HCT116 (cell line): ENCODE measurements around the gene MAP1LC3B2.

Source experiments
- EZH2 ChIP-seq: fragments of 200-600 bp; sonication (generic); IDR thresholded peaks from 2 replicates; pipeline ENCODE4 v1.6.1; 2017; ENCODE audit warnings: antibody characterized with exemption, mixed run types
- POLR2A ChIP-seq: IDR thresholded peaks from 2 replicates; pipeline ENCODE4 v1.7.0; 2011; ENCODE audit warnings: borderline replicate concordance; ENCODE audit not compliant: insufficient read depth, insufficient read length; ENCODE audit errors: extremely low read depth
- POLR2AphosphoS5 ChIP-seq: IDR thresholded peaks from 2 replicates; pipeline ENCODE4 v1.6.1; 2011; ENCODE audit warnings: mild to moderate bottlenecking, low read depth, low read length, moderate library complexity
- TF ChIP-seq, protein P1 (sequence below): IDR thresholded peaks from 2 replicates; pipeline ENCODE4 v1.6.1; 2012
- TF ChIP-seq, protein P2 (sequence below), 3 experiments: fragments of 200-600 bp in 1 of 3; sonication (generic) in 1 of 3; IDR thresholded peaks in 2 of 3; conservative IDR thresholded peaks in 1 of 3; 2 replicates each; pipeline ENCODE4 v1.5.1; 2012 to 2017; ENCODE audit warnings: low read depth in 2 of 3, low read length in 2 of 3, antibody characterized with exemption in 1 of 3, borderline replicate concordance in 1 of 3, control low read depth in 1 of 3, mild to moderate bottlenecking in 1 of 3, mixed read lengths in 1 of 3, mixed run types in 1 of 3, moderate library complexity in 1 of 3; ENCODE audit not compliant: insufficient read depth in 1 of 3

DNA sequence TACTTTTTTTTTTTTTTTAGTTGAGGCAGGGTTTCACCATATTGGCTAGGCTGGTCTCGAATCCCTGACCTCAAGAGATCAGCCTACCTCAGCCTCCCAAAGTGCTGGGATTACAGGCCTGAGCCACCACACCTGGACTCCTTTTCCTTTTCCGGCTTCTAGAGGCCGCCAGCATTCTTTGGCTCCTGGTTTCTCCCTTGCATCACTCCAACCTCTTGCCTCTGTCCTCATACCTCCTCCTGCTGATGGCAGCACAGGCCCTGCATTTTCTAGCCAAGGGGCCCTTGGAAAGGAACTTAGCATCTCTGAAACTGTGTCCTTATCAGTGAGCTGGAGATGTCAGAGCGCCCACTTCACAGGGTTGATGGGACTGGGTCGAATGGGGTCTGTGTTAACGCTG is 53.3 kb downstream of the MAP1LC3B2 start:
- TF ChIP-seq EZH2 (no peak), POLR2A (no peak), POLR2AphosphoS5 (no peak)
- TF ChIP-seq, protein P1, sequence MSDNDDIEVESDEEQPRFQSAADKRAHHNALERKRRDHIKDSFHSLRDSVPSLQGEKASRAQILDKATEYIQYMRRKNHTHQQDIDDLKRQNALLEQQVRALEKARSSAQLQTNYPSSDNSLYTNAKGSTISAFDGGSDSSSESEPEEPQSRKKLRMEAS: no peak
- TF ChIP-seq, protein P2, sequence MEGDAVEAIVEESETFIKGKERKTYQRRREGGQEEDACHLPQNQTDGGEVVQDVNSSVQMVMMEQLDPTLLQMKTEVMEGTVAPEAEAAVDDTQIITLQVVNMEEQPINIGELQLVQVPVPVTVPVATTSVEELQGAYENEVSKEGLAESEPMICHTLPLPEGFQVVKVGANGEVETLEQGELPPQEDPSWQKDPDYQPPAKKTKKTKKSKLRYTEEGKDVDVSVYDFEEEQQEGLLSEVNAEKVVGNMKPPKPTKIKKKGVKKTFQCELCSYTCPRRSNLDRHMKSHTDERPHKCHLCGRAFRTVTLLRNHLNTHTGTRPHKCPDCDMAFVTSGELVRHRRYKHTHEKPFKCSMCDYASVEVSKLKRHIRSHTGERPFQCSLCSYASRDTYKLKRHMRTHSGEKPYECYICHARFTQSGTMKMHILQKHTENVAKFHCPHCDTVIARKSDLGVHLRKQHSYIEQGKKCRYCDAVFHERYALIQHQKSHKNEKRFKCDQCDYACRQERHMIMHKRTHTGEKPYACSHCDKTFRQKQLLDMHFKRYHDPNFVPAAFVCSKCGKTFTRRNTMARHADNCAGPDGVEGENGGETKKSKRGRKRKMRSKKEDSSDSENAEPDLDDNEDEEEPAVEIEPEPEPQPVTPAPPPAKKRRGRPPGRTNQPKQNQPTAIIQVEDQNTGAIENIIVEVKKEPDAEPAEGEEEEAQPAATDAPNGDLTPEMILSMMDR (IDR thresholded peaks at IDR 0.05 in 2 of 3, conservative IDR thresholded peaks at IDR 0.05 in 1 of 3; ENCODE audit: borderline replicate concordance in 1 of 3, insufficient read depth in 1 of 3, low read depth in 2 of 3, low read length in 2 of 3): no peak
